ENCODE results near the gene UNKL. TPM values are rescaled to one million over a fixed set of nuclear protein-coding genes. Genes with fewer than 3 reads are reported as not detected.

The UNKL gene
- total and polyA plus RNA-seq, 8 donors: 4.8 to 75.0 (median 28.2) TPM

GRCh38 chr16:1458977-1459341 lies 44.5 kb upstream of the UNKL start:
- WGBS, 5 donors: 62 to 82% (median 79%) methylated on average over 13 to 14 of the region's 14 CpGs
- Histone ChIP-seq H3K4me3 (no peak overlapping the region), H3K27me3 (no peaks in the 10 kb centered on the region), H3K36me3 (peaks cover 42 to 90% (median 89%) of the 10 kb centered on the region in 4 donors), H3K9me3 (no peaks in the 10 kb centered on the region), H3K4me1 (no peaks in the 10 kb centered on the region), H3K27ac (no peak overlapping the region)
- no peak for TF ChIP-seq CTCF (IDR thresholded peaks at IDR 0.05)
- no peak for TF ChIP-seq EP300 (IDR thresholded peaks at IDR 0.05)
- no peak for TF ChIP-seq POLR2A (IDR thresholded peaks at IDR 0.05)
- TF ChIP-seq POLR2AphosphoS5 (IDR thresholded peaks at IDR 0.05): no peak
- intact Hi-C loops (cut with DNase I; ENCODE audit: low total_unique reads): no loop called here
- no peak for DNase-seq

- intact Hi-C loops (cut with DNase I; ENCODE audit: low total_unique reads): no loop called here
- no peaks in the 10 kb centered on the region for H3K4me1 ChIP-seq
- H3K27ac ChIP-seq: no peak overlapping the region
- 90 to 96% (median 93%) methylated on average over 17 to 26 of the region's 26 CpGs for whole genome bisulfite sequencing, 5 donors
- TF ChIP-seq CTCF (IDR thresholded peaks at IDR 0.05): no peak
- TF ChIP-seq POLR2A (IDR thresholded peaks at IDR 0.05): no peak
- no peak for TF ChIP-seq EP300 (IDR thresholded peaks at IDR 0.05)
- H3K4me3 ChIP-seq: no peak overlapping the region
- no peaks in the 10 kb centered on the region for H3K9me3 ChIP-seq
- peaks cover 47 to 90% (median 89%) of the 10 kb centered on the region in 4 donors for H3K36me3 ChIP-seq
- no peak for DNase-seq
- no peaks in the 10 kb centered on the region for H3K27me3 ChIP-seq
Measured at GRCh38 chr16:1458336-1458976, 44.0 kb upstream of the UNKL start.

GRCh38 chr16:1457489-1458245 lies 43.2 kb upstream of the UNKL start:
- TF ChIP-seq CTCF (IDR thresholded peaks at IDR 0.05) (no peak), POLR2A (IDR thresholded peaks at IDR 0.05) (no peak), EP300 (IDR thresholded peaks at IDR 0.05) (no peak), POLR2AphosphoS5 (IDR thresholded peaks at IDR 0.05) (no peak)
- Histone ChIP-seq H3K4me3 (no peak overlapping the region), H3K27me3 (no peaks in the 10 kb centered on the region), H3K9me3 (no peaks in the 10 kb centered on the region), H3K27ac (no peak overlapping the region), H3K4me1 (no peaks in the 10 kb centered on the region), H3K36me3 (peaks cover 54 to 90% (median 90%) of the 10 kb centered on the region in 4 donors)
- WGBS, 5 donors: 86 to 91% (median 91%) methylated on average over 20 to 42 of the region's 42 CpGs
- DNase-seq: no peak
- intact Hi-C loops (cut with DNase I; ENCODE audit: low total_unique reads): no loop called here

- H3K4me1 ChIP-seq: no peaks in the 10 kb centered on the region
Measured at GRCh38 chr16:1456951-1457350, 42.4 kb upstream of the UNKL start.

More at GRCh38 chr16:1456951-1457350, 42.4 kb upstream of the UNKL start:
- peaks cover 61 to 96% (median 94%) of the 10 kb centered on the region in 4 donors for H3K36me3 ChIP-seq
- H3K27ac ChIP-seq: no peak overlapping the region
- intact Hi-C loops (cut with DNase I; ENCODE audit: low total_unique reads): no loop called here
- 86 to 94% (median 93%) methylated on average over 5 to 16 of the region's 16 CpGs for WGBS, 5 donors
- H3K4me3 ChIP-seq: no peak overlapping the region
- no peaks in the 10 kb centered on the region for H3K27me3 ChIP-seq
- no peaks in the 10 kb centered on the region for H3K9me3 ChIP-seq
- TF ChIP-seq POLR2A (IDR thresholded peaks at IDR 0.05) (no peak), EP300 (IDR thresholded peaks at IDR 0.05) (no peak), POLR2AphosphoS5 (IDR thresholded peaks at IDR 0.05) (no peak), CTCF (IDR thresholded peaks at IDR 0.05) (no peak)
- no peak for DNase-seq
